ENCODE results near the gene AKAP10. TPM values are rescaled to one million over a fixed set of nuclear protein-coding genes. Genes with fewer than 3 reads are reported as not detected.

AKAP10 gene
- total and polyA plus RNA-seq, 7 donors: 4.2 to 16.8 (median 11.1) TPM

- peaks cover 4 to 39% of the 10 kb centered on the region in 2 donors for H3K36me3 ChIP-seq (ENCODE audit: insufficient read depth in 1 of 2, low read depth in 1 of 2)
- ATAC-seq: no peak
Observed at GRCh38 chr17:19946921-19947320, 30.7 kb downstream of the AKAP10 start.

DNA sequence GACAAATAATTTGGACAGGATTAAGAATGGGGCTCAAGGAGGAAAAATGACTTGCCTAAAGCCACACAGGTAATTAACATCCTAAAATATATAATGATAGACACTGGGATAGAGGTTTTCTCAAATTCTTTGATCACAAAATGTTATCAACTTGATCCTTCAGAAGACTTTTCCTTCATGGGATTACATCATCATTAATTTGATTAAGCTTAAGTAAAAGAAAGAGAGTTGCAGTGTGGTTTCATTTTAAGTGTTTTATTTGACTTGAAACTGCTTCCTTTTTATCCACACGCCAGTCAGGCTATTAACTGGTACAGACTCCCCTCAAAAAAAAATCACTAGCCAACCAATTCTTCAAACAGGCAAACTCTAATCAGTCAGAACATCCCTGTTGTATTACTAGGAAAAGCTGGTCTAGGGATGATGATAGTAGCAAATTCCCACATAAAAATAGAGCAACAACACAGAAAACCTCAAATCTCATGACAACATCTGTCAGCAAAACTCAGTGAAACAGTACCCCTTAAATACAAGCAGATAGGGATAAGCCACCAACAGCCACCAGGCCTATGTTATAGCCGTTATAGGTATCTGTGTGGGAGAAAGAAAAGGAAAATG is 32.5 kb downstream of the AKAP10 start:
- WGBS, 3 donors: 83 to 89% (median 88%) methylated on average over 2 of the region's 2 CpGs
- intact Hi-C loops (cut with DNase I): loop anchor here in 1 of 2 donors (10.0 kb wide), 1 partner anchor 70 kb away; no protein-coding TSS in a partner anchor
- H3K4me3 ChIP-seq: no peak overlapping the region
- H3K27me3 ChIP-seq (ENCODE audit: insufficient read depth in 3 of 3, low read length in 2 of 3): no peaks in the 10 kb centered on the region
- H3K4me1 ChIP-seq: peaks cover 13% of the 10 kb centered on the region
- no peaks in the 10 kb centered on the region for H3K9me3 ChIP-seq
- peaks cover 4 to 49% of the 10 kb centered on the region in 2 donors for H3K36me3 ChIP-seq (ENCODE audit: insufficient read depth in 1 of 2, low read depth in 1 of 2)
- no peak for DNase-seq
- no peak overlapping the region for H3K27ac ChIP-seq
- no peak for ATAC-seq
- TF ChIP-seq CTCF (IDR thresholded peaks at IDR 0.05): no peak

More at GRCh38 chr17:19946921-19947320, 30.7 kb downstream of the AKAP10 start:
- H3K9me3 ChIP-seq: no peaks in the 10 kb centered on the region
- H3K27me3 ChIP-seq (ENCODE audit: insufficient read depth in 3 of 3, low read length in 2 of 3): no peaks in the 10 kb centered on the region
- peaks cover 13% of the 10 kb centered on the region for H3K4me1 ChIP-seq
- intact Hi-C loops (cut with DNase I): loop anchor here in 1 of 2 donors (10.0 kb wide), 1 partner anchor 72 kb away; no protein-coding TSS in a partner anchor
- WGBS, 3 donors: 93 to 95% (median 95%) methylated on average over 20 of the region's 20 CpGs
- no peak for DNase-seq
- no peak overlapping the region for H3K27ac ChIP-seq
- no peak for TF ChIP-seq CTCF (IDR thresholded peaks at IDR 0.05)
- no peak overlapping the region for H3K4me3 ChIP-seq

GRCh38 chr17:19943599-19943998 is 34.0 kb downstream of the AKAP10 start:
- H3K27me3 ChIP-seq (ENCODE audit: insufficient read depth in 3 of 3, low read length in 2 of 3): no peaks in the 10 kb centered on the region
- ATAC-seq (no peak), DNase-seq (no peak)
- H3K27ac ChIP-seq: no peak overlapping the region
- H3K4me3 ChIP-seq: no peak overlapping the region
- H3K36me3 ChIP-seq (ENCODE audit: insufficient read depth in 1 of 2, low read depth in 1 of 2): peaks cover 4 to 64% of the 10 kb centered on the region in 2 donors
- no peak for TF ChIP-seq CTCF (IDR thresholded peaks at IDR 0.05)
- no peaks in the 10 kb centered on the region for H3K9me3 ChIP-seq
- H3K4me1 ChIP-seq: peaks cover 6% of the 10 kb centered on the region
- intact Hi-C loops (cut with DNase I): loop anchor here in 1 of 2 donors (10.0 kb wide), 1 partner anchor 69 kb away; no protein-coding TSS in a partner anchor

GRCh38 chr17:19943026-19943425 is 34.6 kb downstream of the AKAP10 start:
- intact Hi-C loops (cut with DNase I): loop anchor here in 1 of 2 donors (10.0 kb wide), 1 partner anchor 68 kb away; no protein-coding TSS in a partner anchor
- 91 to 92% (median 92%) methylated on average over 5 of the region's 5 CpGs for WGBS, 3 donors
- DNase-seq (no peak), ATAC-seq (no peak)
- H3K36me3 ChIP-seq (ENCODE audit: insufficient read depth in 1 of 2, low read depth in 1 of 2): peaks cover 4 to 69% of the 10 kb centered on the region in 2 donors
- no peaks in the 10 kb centered on the region for H3K27me3 ChIP-seq (ENCODE audit: insufficient read depth in 3 of 3, low read length in 2 of 3)
- no peak overlapping the region for H3K4me3 ChIP-seq
- H3K9me3 ChIP-seq: no peaks in the 10 kb centered on the region
- TF ChIP-seq CTCF (IDR thresholded peaks at IDR 0.05): no peak
- H3K27ac ChIP-seq: no peak overlapping the region
- H3K4me1 ChIP-seq: no peaks in the 10 kb centered on the region
